GM23338 (cell line): ENCODE data around the gene OBSCN. TPM values are rescaled to one million over a fixed set of nuclear protein-coding genes. Genes with fewer than 3 reads are reported as not detected.

Experiments used
- ATAC-seq: fragments of 200-7000 bp; cut with Tn5 transposase; 3 replicates; pipeline ENCODE4 v1.9.1; 2020
- DNase-seq: peaks from one replicate; pipeline ENCODE4 v3.0.0-alpha.2; 2015; ENCODE audit warnings: low spot score
- H2AFZ ChIP-seq: fragments of 200-600 bp; sonication (generic); 2 replicates; pipeline ENCODE4 v1.8.0; 2016; ENCODE audit warnings: antibody characterized with exemption, mild to moderate bottlenecking, moderate library complexity
- H3F3A ChIP-seq: fragments of 200-600 bp; sonication (generic); replicated peaks from 2 replicates; pipeline ENCODE4 v1.8.0; 2017; ENCODE audit warnings: antibody characterized with exemption, mixed run types, low read depth
- H3K27ac ChIP-seq: fragments of 200-600 bp; sonication (generic); 2 replicates; pipeline ENCODE4 v1.6.1; 2016; ENCODE audit warnings: low read depth
- H3K27me3 ChIP-seq: fragments of 200-600 bp; sonication (generic); 2 replicates; pipeline ENCODE4 v1.8.0; 2016; ENCODE audit warnings: mild to moderate bottlenecking, mixed run types, moderate library complexity; ENCODE audit not compliant: insufficient read depth
- H3K36me3 ChIP-seq: fragments of 200-600 bp; sonication (generic); 2 replicates; pipeline ENCODE4 v1.8.0; 2016; ENCODE audit warnings: mild to moderate bottlenecking; ENCODE audit not compliant: insufficient read depth
- H3K4me1 ChIP-seq: fragments of 200-600 bp; sonication (generic); 2 replicates; pipeline ENCODE4 v1.8.0; 2016; ENCODE audit warnings: mild to moderate bottlenecking, moderate library complexity; ENCODE audit not compliant: insufficient read depth
- H3K4me2 ChIP-seq: fragments of 200-600 bp; sonication (generic); 2 replicates; pipeline ENCODE4 v1.7.1; 2017; ENCODE audit warnings: mixed run types
- H3K4me3 ChIP-seq: fragments of 200-600 bp; sonication (generic); 2 replicates; pipeline ENCODE4 v1.6.1; 2016; ENCODE audit warnings: mixed run types
- H3K79me2 ChIP-seq: fragments of 200-600 bp; sonication (generic); replicated peaks from 2 replicates; pipeline ENCODE4 v1.8.0; 2017; ENCODE audit warnings: mild to moderate bottlenecking; ENCODE audit not compliant: insufficient read depth
- H3K9me2 ChIP-seq: fragments of 200-600 bp; sonication (generic); 2 replicates; pipeline ENCODE4 v1.8.0; 2017; ENCODE audit not compliant: insufficient read depth
- H4K20me1 ChIP-seq: fragments of 200-600 bp; sonication (generic); replicated peaks from 2 replicates; pipeline ENCODE4 v1.8.0; 2017; ENCODE audit warnings: mild to moderate bottlenecking; ENCODE audit not compliant: insufficient read depth
- H3K27ac Mint-ChIP-seq: 2 replicates; pipeline ENCODE4 v1.8.0; 2020; ENCODE audit warnings: inconsistent platforms, mild to moderate bottlenecking, moderate library complexity, mixed read lengths
- H3K27me3 Mint-ChIP-seq: 3 replicates; pipeline ENCODE4 v1.8.0; 2022; ENCODE audit warnings: low read depth, mild to moderate bottlenecking, moderate library complexity, mixed read lengths, inconsistent platforms; ENCODE audit not compliant: insufficient read depth, poor library complexity
- H3K36me3 Mint-ChIP-seq: 3 replicates; pipeline ENCODE4 v1.8.0; 2021; ENCODE audit warnings: low read depth, mild to moderate bottlenecking, inconsistent platforms, moderate library complexity, mixed read lengths
- H3K4me1 Mint-ChIP-seq: 3 replicates; pipeline ENCODE4 v1.8.0; 2020; ENCODE audit warnings: mild to moderate bottlenecking, inconsistent platforms, mixed read lengths
- H3K4me3 Mint-ChIP-seq: 3 replicates; pipeline ENCODE4 v1.8.0; 2021; ENCODE audit warnings: moderate library complexity, mild to moderate bottlenecking, inconsistent platforms, mixed read lengths
- H3K9me3 Mint-ChIP-seq: 3 replicates; pipeline ENCODE4 v1.8.0; 2020; ENCODE audit warnings: moderate library complexity, mild to moderate bottlenecking, inconsistent platforms, mixed read lengths
- EZH2 ChIP-seq: fragments of 200-600 bp; sonication (generic); IDR thresholded peaks from one replicate; pipeline ENCODE4 v1.8.0; 2017; ENCODE audit warnings: antibody characterized with exemption, mild to moderate bottlenecking, low read depth; ENCODE audit not compliant: unreplicated experiment
- JUNB ChIP-seq: IDR thresholded peaks from one replicate; pipeline ENCODE4 v1.6.1; 2016; ENCODE audit warnings: antibody characterized with exemption; ENCODE audit not compliant: unreplicated experiment
- NANOG ChIP-seq: IDR thresholded peaks from 2 replicates; pipeline ENCODE4 v1.6.1; 2016; ENCODE audit warnings: antibody characterized with exemption, borderline replicate concordance
- POLR2AphosphoS5 ChIP-seq: IDR thresholded peaks from 2 replicates; pipeline ENCODE4 v1.6.1; 2016; ENCODE audit warnings: antibody characterized with exemption, low read depth
- STAT1 ChIP-seq: IDR thresholded peaks from one replicate; pipeline ENCODE4 v1.6.1; 2016; ENCODE audit warnings: antibody characterized with exemption; ENCODE audit not compliant: unreplicated experiment
- ZNF114 ChIP-seq: fragments of 250-450 bp; sonication (Bioruptor Pico); IDR thresholded peaks from 2 replicates; pipeline ENCODE4 v1.5.0; 2020; ENCODE audit warnings: mild to moderate bottlenecking, moderate library complexity
- ZNF331 ChIP-seq: fragments of 250-450 bp; sonication (Bioruptor Pico); IDR thresholded peaks from 2 replicates; pipeline ENCODE4 v1.5.0; 2020; ENCODE audit warnings: low read depth, mild to moderate bottlenecking, moderate library complexity
- polyA plus RNA-seq: library from polyadenylated mRNA; unstranded; fragments of >200 nt; fragmentation: Nextera tagmentation; extraction: Ambion mirVana; gene quantifications from 2 replicates; pipeline ENCODE4 v1.2.1, GENCODE V29; 2016
- total RNA-seq: library from RNA; depleted of rRNA; stranded (reverse); fragments of >200 nt; shearing (Covaris generic); gene quantifications from 2 replicates; pipeline ENCODE4 v1.2.3, GENCODE V29; 2014
- TF ChIP-seq, protein P1 (sequence below): IDR thresholded peaks from one replicate; pipeline ENCODE4 v1.6.1; 2018; ENCODE audit warnings: antibody characterized with exemption; ENCODE audit not compliant: unreplicated experiment
- TF ChIP-seq, protein P2 (sequence below): IDR thresholded peaks from 2 replicates; pipeline ENCODE4 v1.6.1; 2016; ENCODE audit warnings: antibody characterized with exemption
- TF ChIP-seq, protein P3 (sequence below), 2 experiments: fragments of 200-600 bp in 1 of 2; sonication (generic) in 1 of 2; conservative IDR thresholded peaks; 2 replicates each; pipeline versions ENCODE4 v1.5.1 to v1.6.1; 2016 to 2017; ENCODE audit warnings: antibody characterized with exemption in 2 of 2, low read depth in 2 of 2, mild to moderate bottlenecking in 2 of 2, moderate library complexity in 1 of 2

The OBSCN gene
- total and polyA plus RNA-seq, 2 experiments from 2014 or later: 8.4 to 38.5 TPM

DNA sequence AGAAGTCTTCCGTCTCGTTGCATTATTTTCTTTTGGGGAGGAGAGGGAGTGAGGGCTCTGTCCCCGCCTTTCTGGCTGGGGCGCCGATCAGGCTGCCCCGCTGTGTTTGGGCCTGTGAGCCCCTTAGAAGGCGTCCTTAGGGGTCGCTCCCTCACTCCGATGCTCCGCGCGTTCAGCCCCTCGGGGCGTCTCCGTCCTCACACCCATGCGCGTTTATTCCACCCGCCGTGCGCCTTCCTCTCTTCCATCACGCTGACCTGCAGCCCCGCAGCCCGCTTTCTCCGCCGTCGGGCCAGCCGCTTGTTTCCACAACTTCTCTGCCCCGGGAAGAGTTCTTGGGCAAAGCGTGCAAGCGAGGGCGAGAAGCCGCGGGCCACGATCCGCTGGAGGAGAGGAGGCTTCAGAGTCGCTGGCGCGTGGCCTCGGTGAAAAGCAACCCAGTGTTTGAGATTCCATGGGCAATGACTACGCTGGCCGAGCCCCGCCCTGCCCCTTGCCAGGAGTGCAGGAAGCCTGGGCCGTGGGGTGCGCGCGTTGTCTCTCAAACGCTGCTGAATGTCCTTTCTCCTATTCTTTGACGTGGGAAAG, 171.1 kb downstream of the OBSCN start:
- no peaks in the 10 kb centered on the region for H3K9me3 Mint-ChIP-seq
- no peaks in the 10 kb centered on the region for H3F3A ChIP-seq
- no peak overlapping the region for H3K27ac ChIP-seq
- DNase-seq (peak; percentile 55), ATAC-seq (peak; percentile 38)
- peak overlapping the region; percentile 100 for H2AFZ ChIP-seq
- H3K36me3 Mint-ChIP-seq: peaks cover 3% of the 10 kb centered on the region; the same call in 1 of the 3 replicates
- TF ChIP-seq POLR2AphosphoS5 (peak; percentile 20; the same call in 1 of the 2 replicates), NANOG (no peak), ZNF331 (CRISPR knock-in tag) (no peak), EZH2 (peak; percentile 34)
- TF ChIP-seq, protein P1, sequence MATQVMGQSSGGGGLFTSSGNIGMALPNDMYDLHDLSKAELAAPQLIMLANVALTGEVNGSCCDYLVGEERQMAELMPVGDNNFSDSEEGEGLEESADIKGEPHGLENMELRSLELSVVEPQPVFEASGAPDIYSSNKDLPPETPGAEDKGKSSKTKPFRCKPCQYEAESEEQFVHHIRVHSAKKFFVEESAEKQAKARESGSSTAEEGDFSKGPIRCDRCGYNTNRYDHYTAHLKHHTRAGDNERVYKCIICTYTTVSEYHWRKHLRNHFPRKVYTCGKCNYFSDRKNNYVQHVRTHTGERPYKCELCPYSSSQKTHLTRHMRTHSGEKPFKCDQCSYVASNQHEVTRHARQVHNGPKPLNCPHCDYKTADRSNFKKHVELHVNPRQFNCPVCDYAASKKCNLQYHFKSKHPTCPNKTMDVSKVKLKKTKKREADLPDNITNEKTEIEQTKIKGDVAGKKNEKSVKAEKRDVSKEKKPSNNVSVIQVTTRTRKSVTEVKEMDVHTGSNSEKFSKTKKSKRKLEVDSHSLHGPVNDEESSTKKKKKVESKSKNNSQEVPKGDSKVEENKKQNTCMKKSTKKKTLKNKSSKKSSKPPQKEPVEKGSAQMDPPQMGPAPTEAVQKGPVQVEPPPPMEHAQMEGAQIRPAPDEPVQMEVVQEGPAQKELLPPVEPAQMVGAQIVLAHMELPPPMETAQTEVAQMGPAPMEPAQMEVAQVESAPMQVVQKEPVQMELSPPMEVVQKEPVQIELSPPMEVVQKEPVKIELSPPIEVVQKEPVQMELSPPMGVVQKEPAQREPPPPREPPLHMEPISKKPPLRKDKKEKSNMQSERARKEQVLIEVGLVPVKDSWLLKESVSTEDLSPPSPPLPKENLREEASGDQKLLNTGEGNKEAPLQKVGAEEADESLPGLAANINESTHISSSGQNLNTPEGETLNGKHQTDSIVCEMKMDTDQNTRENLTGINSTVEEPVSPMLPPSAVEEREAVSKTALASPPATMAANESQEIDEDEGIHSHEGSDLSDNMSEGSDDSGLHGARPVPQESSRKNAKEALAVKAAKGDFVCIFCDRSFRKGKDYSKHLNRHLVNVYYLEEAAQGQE: no peak
- H3K4me2 ChIP-seq: peak overlapping the region; percentile 97
- H4K20me1 ChIP-seq: no peaks in the 10 kb centered on the region
- peaks cover 51% of the 10 kb centered on the region for H3K27me3 ChIP-seq
- peak overlapping the region; percentile 93 for H3K4me3 Mint-ChIP-seq
- H3K27me3 Mint-ChIP-seq: peaks cover 20% of the 10 kb centered on the region
- H3K4me1 Mint-ChIP-seq: peaks cover 9% of the 10 kb centered on the region; the same call in 1 of the 3 replicates
- peaks cover 6% of the 10 kb centered on the region; the same call in 1 of the 2 replicates for H3K4me1 ChIP-seq
- H3K36me3 ChIP-seq: no peaks in the 10 kb centered on the region
- H3K79me2 ChIP-seq: no peaks in the 10 kb centered on the region
- no peaks in the 10 kb centered on the region for H3K9me2 ChIP-seq
- no peak overlapping the region; the same call in 1 of the 2 replicates for H3K27ac Mint-ChIP-seq
- H3K4me3 ChIP-seq: peak overlapping the region; percentile 89

DNA sequence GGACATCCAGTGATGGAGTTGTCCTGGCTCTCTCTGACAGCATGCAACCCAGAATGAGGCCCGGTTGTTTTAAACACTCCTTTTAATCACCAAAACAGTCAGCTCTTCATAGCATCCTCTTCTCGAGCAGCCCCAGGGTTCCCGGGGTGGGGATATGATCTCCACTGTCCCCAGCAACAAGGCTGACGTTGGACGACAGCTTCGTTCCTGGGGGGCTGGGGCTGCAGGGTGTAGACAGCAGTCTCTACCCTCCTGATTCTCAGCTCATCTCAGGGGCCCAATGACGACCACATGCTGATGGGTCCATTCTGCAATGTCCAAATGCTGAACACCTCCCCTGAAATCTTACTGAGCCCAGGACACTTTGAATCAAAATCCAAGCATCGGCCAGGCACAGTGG, 171.8 kb downstream of the OBSCN start:
- Histone ChIP-seq H3K4me3 (peak overlapping the region; percentile 89), H2AFZ (peak overlapping the region; percentile 100; the same call in 1 of the 2 replicates), H4K20me1 (no peaks in the 10 kb centered on the region), H3K27me3 (peaks cover 54% of the 10 kb centered on the region), H3K27ac (no peak overlapping the region), H3K79me2 (no peaks in the 10 kb centered on the region), H3K4me2 (peak overlapping the region; percentile 97), H3K36me3 (no peaks in the 10 kb centered on the region), H3K9me2 (no peaks in the 10 kb centered on the region), H3F3A (no peaks in the 10 kb centered on the region), H3K4me1 (peaks cover 6% of the 10 kb centered on the region; the same call in 1 of the 2 replicates)
- Mint-ChIP-seq H3K4me3 (peak overlapping the region; percentile 93), H3K27me3 (peaks cover 20% of the 10 kb centered on the region), H3K36me3 (peaks cover 3% of the 10 kb centered on the region; the same call in 1 of the 3 replicates), H3K9me3 (no peaks in the 10 kb centered on the region), H3K4me1 (peaks cover 9% of the 10 kb centered on the region; the same call in 1 of the 3 replicates), H3K27ac (no peak overlapping the region)
- no peak for ATAC-seq
- no peak for DNase-seq
- no peak for TF ChIP-seq STAT1

DNA sequence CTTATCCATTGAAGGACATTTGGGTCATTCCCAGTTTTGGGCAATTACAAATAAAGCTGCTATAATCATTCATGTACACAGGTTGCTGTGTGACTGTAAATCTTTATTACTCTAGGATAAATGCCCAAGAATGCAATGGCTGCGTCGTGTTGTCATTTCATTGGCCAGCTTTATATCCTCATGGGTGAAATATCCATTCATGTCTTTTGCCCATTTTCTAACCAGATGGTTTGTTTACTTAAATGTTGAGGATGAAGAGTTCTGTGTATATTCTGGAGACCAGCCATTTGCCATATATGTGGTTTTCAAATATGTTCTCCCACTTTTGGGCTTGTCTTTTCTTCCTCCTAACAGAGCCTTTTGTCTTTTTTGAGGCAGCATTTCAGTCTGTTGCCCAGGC, 173.5 kb downstream of the OBSCN start:
- H3K4me1 ChIP-seq: peaks cover 6% of the 10 kb centered on the region; the same call in 1 of the 2 replicates
- Mint-ChIP-seq H3K27me3 (peaks cover 20% of the 10 kb centered on the region), H3K36me3 (peaks cover under 1% of the 10 kb centered on the region; the same call in 1 of the 3 replicates), H3K4me3 (no peak overlapping the region), H3K9me3 (no peaks in the 10 kb centered on the region), H3K27ac (no peak overlapping the region), H3K4me1 (peaks cover 9% of the 10 kb centered on the region; the same call in 1 of the 3 replicates)
- H3K79me2 ChIP-seq: no peaks in the 10 kb centered on the region
- H3K27ac ChIP-seq: no peak overlapping the region
- H3F3A ChIP-seq: no peaks in the 10 kb centered on the region
- no peak overlapping the region for H2AFZ ChIP-seq
- no peak overlapping the region for H3K4me2 ChIP-seq
- H3K36me3 ChIP-seq: no peaks in the 10 kb centered on the region
- peaks cover 59% of the 10 kb centered on the region for H3K27me3 ChIP-seq
- H3K9me2 ChIP-seq: no peaks in the 10 kb centered on the region
- no peak overlapping the region for H3K4me3 ChIP-seq
- ATAC-seq (no peak), DNase-seq (no peak)
- H4K20me1 ChIP-seq: no peaks in the 10 kb centered on the region
- TF ChIP-seq NANOG (no peak), POLR2AphosphoS5 (no peak), JUNB (no peak), ZNF114 (no peak), ZNF331 (CRISPR knock-in tag) (no peak)
- TF ChIP-seq, protein P2, sequence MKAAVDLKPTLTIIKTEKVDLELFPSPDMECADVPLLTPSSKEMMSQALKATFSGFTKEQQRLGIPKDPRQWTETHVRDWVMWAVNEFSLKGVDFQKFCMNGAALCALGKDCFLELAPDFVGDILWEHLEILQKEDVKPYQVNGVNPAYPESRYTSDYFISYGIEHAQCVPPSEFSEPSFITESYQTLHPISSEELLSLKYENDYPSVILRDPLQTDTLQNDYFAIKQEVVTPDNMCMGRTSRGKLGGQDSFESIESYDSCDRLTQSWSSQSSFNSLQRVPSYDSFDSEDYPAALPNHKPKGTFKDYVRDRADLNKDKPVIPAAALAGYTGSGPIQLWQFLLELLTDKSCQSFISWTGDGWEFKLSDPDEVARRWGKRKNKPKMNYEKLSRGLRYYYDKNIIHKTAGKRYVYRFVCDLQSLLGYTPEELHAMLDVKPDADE: no peak
- TF ChIP-seq, protein P3, sequence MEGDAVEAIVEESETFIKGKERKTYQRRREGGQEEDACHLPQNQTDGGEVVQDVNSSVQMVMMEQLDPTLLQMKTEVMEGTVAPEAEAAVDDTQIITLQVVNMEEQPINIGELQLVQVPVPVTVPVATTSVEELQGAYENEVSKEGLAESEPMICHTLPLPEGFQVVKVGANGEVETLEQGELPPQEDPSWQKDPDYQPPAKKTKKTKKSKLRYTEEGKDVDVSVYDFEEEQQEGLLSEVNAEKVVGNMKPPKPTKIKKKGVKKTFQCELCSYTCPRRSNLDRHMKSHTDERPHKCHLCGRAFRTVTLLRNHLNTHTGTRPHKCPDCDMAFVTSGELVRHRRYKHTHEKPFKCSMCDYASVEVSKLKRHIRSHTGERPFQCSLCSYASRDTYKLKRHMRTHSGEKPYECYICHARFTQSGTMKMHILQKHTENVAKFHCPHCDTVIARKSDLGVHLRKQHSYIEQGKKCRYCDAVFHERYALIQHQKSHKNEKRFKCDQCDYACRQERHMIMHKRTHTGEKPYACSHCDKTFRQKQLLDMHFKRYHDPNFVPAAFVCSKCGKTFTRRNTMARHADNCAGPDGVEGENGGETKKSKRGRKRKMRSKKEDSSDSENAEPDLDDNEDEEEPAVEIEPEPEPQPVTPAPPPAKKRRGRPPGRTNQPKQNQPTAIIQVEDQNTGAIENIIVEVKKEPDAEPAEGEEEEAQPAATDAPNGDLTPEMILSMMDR (conservative IDR thresholded peaks at IDR 0.05; ENCODE audit: low read depth in 2 of 2): no peak
